HepG2 (cell line): ENCODE data around the gene AMIGO3. TPM values are rescaled to one million over a fixed set of nuclear protein-coding genes. Genes with fewer than 3 reads are reported as not detected.

ENCODE experiments used
- ARID3A ChIP-seq: IDR thresholded peaks from 2 replicates; pipeline ENCODE4 v1.6.1; 2012; ENCODE audit warnings: low read depth, low read length, improper control_type of control experiment
- ATM ChIP-seq: fragments of 450-650 bp; IDR thresholded peaks from 2 replicates; pipeline ENCODE4 v1.7.1; 2017; ENCODE audit warnings: mild to moderate bottlenecking, borderline replicate concordance
- CHD4 ChIP-seq: fragments of 200-600 bp; sonication (generic); IDR thresholded peaks from 2 replicates; pipeline ENCODE4 v1.7.0; 2017; ENCODE audit warnings: mild to moderate bottlenecking, low read length, borderline replicate concordance
- EZH2 ChIP-seq: conservative IDR thresholded peaks from 2 replicates; pipeline ENCODE4 v1.6.1; 2012; ENCODE audit warnings: mild to moderate bottlenecking, low read depth, low read length, moderate library complexity
- FOXO1 ChIP-seq: sonication (generic); formaldehyde crosslinking; IDR thresholded peaks from 2 replicates; pipeline ENCODE4 v1.4.0; 2020; ENCODE audit warnings: missing genetic modification reagents
- JDP2 ChIP-seq: sonication (generic); formaldehyde crosslinking; IDR thresholded peaks from 2 replicates; pipeline ENCODE4 v1.8.1; 2022; ENCODE audit warnings: missing genetic modification reagents, borderline replicate concordance
- MLX ChIP-seq: IDR thresholded peaks from 2 replicates; pipeline ENCODE4 v1.6.1; 2016
- NAIF1 ChIP-seq: sonication (generic); formaldehyde crosslinking; IDR thresholded peaks from 2 replicates; pipeline ENCODE4 v1.5.0; 2020; ENCODE audit warnings: mild to moderate bottlenecking, missing genetic modification reagents, borderline replicate concordance
- NFE2L2 ChIP-seq: fragments of 150-350 bp; IDR thresholded peaks from 2 replicates; pipeline ENCODE4 v1.6.1; 2014; ENCODE audit warnings: low read length
- NKX3-1 ChIP-seq: sonication (generic); formaldehyde crosslinking; IDR thresholded peaks from 2 replicates; pipeline ENCODE4 v1.5.0; 2020; ENCODE audit warnings: missing genetic modification reagents
- NR2F6 ChIP-seq, 2 experiments: IDR thresholded peaks; 2 replicates each; pipeline ENCODE4 v1.6.1; 2016; ENCODE audit warnings: antibody characterized with exemption in 1 of 2, mild to moderate bottlenecking in 1 of 2
- XRCC5 ChIP-seq: fragments of 200-400 bp; formaldehyde crosslinking; optimal IDR thresholded peaks from 2 replicates; pipeline ENCODE3; 2017; ENCODE audit warnings: mild to moderate bottlenecking, low read length
- YEATS2 ChIP-seq: sonication (generic); formaldehyde crosslinking; IDR thresholded peaks from 2 replicates; pipeline ENCODE4 v1.4.0; 2020; ENCODE audit warnings: missing genetic modification reagents, borderline replicate concordance
- ZFY ChIP-seq: sonication (generic); formaldehyde crosslinking; IDR thresholded peaks from 2 replicates; pipeline ENCODE4 v1.4.0; 2020; ENCODE audit warnings: missing genetic modification reagents
- ZNF124 ChIP-seq: sonication (generic); formaldehyde crosslinking; IDR thresholded peaks from 2 replicates; pipeline ENCODE4 v1.4.0; 2020; ENCODE audit warnings: missing genetic modification reagents
- ZNF138 ChIP-seq: sonication (generic); formaldehyde crosslinking; IDR thresholded peaks from 2 replicates; pipeline ENCODE4 v1.5.0; 2020; ENCODE audit warnings: mild to moderate bottlenecking, low read depth, missing genetic modification reagents
- ZNF260 ChIP-seq: sonication (generic); formaldehyde crosslinking; IDR thresholded peaks from 2 replicates; pipeline ENCODE4 v1.4.0; 2020; ENCODE audit warnings: missing genetic modification reagents, low read depth, mild to moderate bottlenecking, borderline replicate concordance
- ZNF276 ChIP-seq: sonication (generic); formaldehyde crosslinking; IDR thresholded peaks from 2 replicates; pipeline ENCODE4 v1.4.0; 2020; ENCODE audit warnings: mild to moderate bottlenecking, low read depth, missing genetic modification reagents
- ZNF333 ChIP-seq: sonication (generic); formaldehyde crosslinking; IDR thresholded peaks from 2 replicates; pipeline ENCODE4 v1.4.0; 2020; ENCODE audit warnings: mild to moderate bottlenecking, missing genetic modification reagents, borderline replicate concordance
- ZNF367 ChIP-seq: sonication (generic); formaldehyde crosslinking; IDR thresholded peaks from 2 replicates; pipeline ENCODE4 v1.4.0; 2020; ENCODE audit warnings: missing genetic modification reagents, borderline replicate concordance
- ZNF547 ChIP-seq: sonication (generic); formaldehyde crosslinking; IDR thresholded peaks from 2 replicates; pipeline ENCODE4 v1.5.1; 2020; ENCODE audit warnings: mild to moderate bottlenecking, missing genetic modification reagents
- ZNF558 ChIP-seq: sonication (generic); formaldehyde crosslinking; IDR thresholded peaks from 2 replicates; pipeline ENCODE4 v1.9.0; 2022; ENCODE audit warnings: mild to moderate bottlenecking, missing genetic modification reagents, borderline replicate concordance
- ZNF7 ChIP-seq: IDR thresholded peaks from 2 replicates; pipeline ENCODE4 v1.6.1; 2016; ENCODE audit warnings: missing biosample characterization, missing genetic modification reagents
- ZNF749 ChIP-seq: sonication (generic); formaldehyde crosslinking; IDR thresholded peaks from 2 replicates; pipeline ENCODE4 v1.8.0; 2022; ENCODE audit warnings: mild to moderate bottlenecking, missing genetic modification reagents, moderate library complexity, borderline replicate concordance
- ZNF773 ChIP-seq: sonication (generic); formaldehyde crosslinking; IDR thresholded peaks from 2 replicates; pipeline ENCODE4 v1.4.0; 2020; ENCODE audit warnings: missing genetic modification reagents, borderline replicate concordance
- ZSCAN30 ChIP-seq: sonication (generic); formaldehyde crosslinking; IDR thresholded peaks from 2 replicates; pipeline ENCODE4 v1.5.0; 2020; ENCODE audit warnings: mild to moderate bottlenecking, missing genetic modification reagents
- polyA plus RNA-seq, 8 experiments: library from polyadenylated mRNA; depleted of rRNA in 3 of 8; stranded (reverse) in 7 of 8; unstranded in 1 of 8; fragments of >200 nt; fragmentation: Illumina TruSeq in 4 of 8; extraction: Trizol in 4 of 8; gene quantifications; 2 replicates each; pipeline versions ENCODE4 v1.2.1 to v1.2.3, GENCODE V29; 2011 to 2016; ENCODE audit warnings: low read depth in 4 of 8, missing spikeins in 1 of 8, mixed read lengths in 1 of 8; ENCODE audit not compliant: insufficient read depth in 1 of 8
- total RNA-seq, 5 experiments: library from RNA; depleted of rRNA; stranded (reverse); fragments of >200 nt; fragmentation: Illumina TruSeq; extraction: Trizol; gene quantifications; 2 replicates each; pipeline ENCODE4 v1.2.3, GENCODE V29; 2016; ENCODE audit warnings: low read depth in 1 of 5
- TF ChIP-seq, protein P1 (sequence below): sonication (generic); formaldehyde crosslinking; IDR thresholded peaks from 2 replicates; pipeline ENCODE4 v1.5.1; 2020; ENCODE audit warnings: missing genetic modification reagents, mild to moderate bottlenecking, borderline replicate concordance

The AMIGO3 gene
- total and polyA plus RNA-seq, 2 of the 13 experiments (the other 11 are each of a cell fraction or from before 2014, with no cell fraction given), result 0.35 TPM; not detected in 1

- no peak for TF ChIP-seq JDP2 (CRISPR knock-in tag)
- TF ChIP-seq ZNF7 (CRISPR knock-in tag), result 0 out of 2 replicates have a peak, but pooled peaks have one; percentile 18
- TF ChIP-seq ZFY, result no peak
- no peak for TF ChIP-seq ARID3A
- no peak for TF ChIP-seq ATM
- TF ChIP-seq ZNF558 (CRISPR knock-in tag), result peak; percentile 79; the same call in 1 of the 2 replicates
- no peak for TF ChIP-seq ZNF367
- TF ChIP-seq NKX3-1 (CRISPR knock-in tag), result no peak
- TF ChIP-seq NR2F6 (IDR thresholded peaks at IDR 0.05), result no peak
- TF ChIP-seq NR2F6 (CRISPR knock-in tag; IDR thresholded peaks at IDR 0.05), result no peak
- no peak for TF ChIP-seq CHD4
- peak; percentile 3 for TF ChIP-seq XRCC5
- TF ChIP-seq ZNF124 (CRISPR knock-in tag), result no peak
- no peak for TF ChIP-seq ZNF773 (CRISPR knock-in tag)
- TF ChIP-seq ZNF547 (CRISPR knock-in tag), result no peak
- TF ChIP-seq NAIF1 (CRISPR knock-in tag), result no peak
- 0 out of 2 replicates have a peak, but pooled peaks have one; percentile 13 for TF ChIP-seq FOXO1
- TF ChIP-seq YEATS2 (CRISPR knock-in tag), result peak; percentile 15; the same call in 1 of the 2 replicates
- TF ChIP-seq EZH2, result no peak
- peak; percentile 31; the same call in 1 of the 2 replicates for TF ChIP-seq ZNF138 (CRISPR knock-in tag)
- no peak for TF ChIP-seq MLX (CRISPR knock-in tag)
- no peak for TF ChIP-seq ZNF333 (CRISPR knock-in tag)
- TF ChIP-seq, protein P1, sequence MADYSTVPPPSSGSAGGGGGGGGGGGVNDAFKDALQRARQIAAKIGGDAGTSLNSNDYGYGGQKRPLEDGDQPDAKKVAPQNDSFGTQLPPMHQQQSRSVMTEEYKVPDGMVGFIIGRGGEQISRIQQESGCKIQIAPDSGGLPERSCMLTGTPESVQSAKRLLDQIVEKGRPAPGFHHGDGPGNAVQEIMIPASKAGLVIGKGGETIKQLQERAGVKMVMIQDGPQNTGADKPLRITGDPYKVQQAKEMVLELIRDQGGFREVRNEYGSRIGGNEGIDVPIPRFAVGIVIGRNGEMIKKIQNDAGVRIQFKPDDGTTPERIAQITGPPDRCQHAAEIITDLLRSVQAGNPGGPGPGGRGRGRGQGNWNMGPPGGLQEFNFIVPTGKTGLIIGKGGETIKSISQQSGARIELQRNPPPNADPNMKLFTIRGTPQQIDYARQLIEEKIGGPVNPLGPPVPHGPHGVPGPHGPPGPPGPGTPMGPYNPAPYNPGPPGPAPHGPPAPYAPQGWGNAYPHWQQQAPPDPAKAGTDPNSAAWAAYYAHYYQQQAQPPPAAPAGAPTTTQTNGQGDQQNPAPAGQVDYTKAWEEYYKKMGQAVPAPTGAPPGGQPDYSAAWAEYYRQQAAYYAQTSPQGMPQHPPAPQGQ (CRISPR knock-in tag), result no peak
- TF ChIP-seq ZNF276 (CRISPR knock-in tag), result no peak
- TF ChIP-seq NFE2L2, result no peak
- no peak for TF ChIP-seq ZNF260 (CRISPR knock-in tag)
- 0 out of 2 replicates have a peak, but pooled peaks have one; percentile 5 for TF ChIP-seq ZNF749
- no peak for TF ChIP-seq ZSCAN30 (CRISPR knock-in tag)
Measured at GRCh38 chr3:49674497-49674983, 44.9 kb downstream of the AMIGO3 start (continued).
